GM21381 (cell line): ENCODE measurements around the gene NCAPD3.

Experiments
- ATAC-seq: cut with Tn5 transposase; IDR thresholded peaks from one replicate; pipeline ENCODE4 v1.9.1; 2021; ENCODE audit warnings: mild to moderate bottlenecking, moderate library complexity; ENCODE audit not compliant: unreplicated experiment

Gene NCAPD3

GRCh38 chr11:134170919-134171281 is 52.9 kb downstream of the NCAPD3 start:
- no peak for ATAC-seq

GRCh38 chr11:134170177-134170918 is 53.4 kb downstream of the NCAPD3 start:
- ATAC-seq: no peak

GRCh38 chr11:134164490-134165370 is 59.0 kb downstream of the NCAPD3 start:
- ATAC-seq: no peak

GRCh38 chr11:134159652-134160051 is 64.1 kb downstream of the NCAPD3 start:
- ATAC-seq: no peak

- no peak for ATAC-seq
These were observed 65.7 kb downstream of the NCAPD3 start for GRCh38 chr11:134158023-134158422.

- no peak for ATAC-seq
These were observed 66.3 kb downstream of the NCAPD3 start for GRCh38 chr11:134157451-134157850.

- ATAC-seq: no peak
These were observed 67.6 kb downstream of the NCAPD3 start for GRCh38 chr11:134155946-134156865.

GRCh38 chr11:134155456-134155855 is 68.3 kb downstream of the NCAPD3 start:
- ATAC-seq: no peak

- ATAC-seq: no peak
These were observed 69.3 kb downstream of the NCAPD3 start for GRCh38 chr11:134154441-134154840.

GRCh38 chr11:134153147-134153905 is 70.4 kb downstream of the NCAPD3 start:
- ATAC-seq: no peak

- ATAC-seq: no peak
These were observed 71.1 kb downstream of the NCAPD3 start for GRCh38 chr11:134152696-134153095.

GRCh38 chr11:134151083-134151747 is 72.6 kb downstream of the NCAPD3 start:
- ATAC-seq: no peak

GRCh38 chr11:134150195-134150903 is 73.4 kb downstream of the NCAPD3 start:
- ATAC-seq: no peak

- no peak for ATAC-seq
These were observed 74.4 kb downstream of the NCAPD3 start for GRCh38 chr11:134149371-134149770.

- ATAC-seq: no peak
These were observed 77.2 kb downstream of the NCAPD3 start for GRCh38 chr11:134146598-134146997.

GRCh38 chr11:134145715-134146114 is 78.1 kb downstream of the NCAPD3 start:
- no peak for ATAC-seq

- ATAC-seq: no peak
These were observed 79.0 kb downstream of the NCAPD3 start for GRCh38 chr11:134144744-134145143.

GRCh38 chr11:134143801-134144200 is 80.0 kb downstream of the NCAPD3 start:
- no peak for ATAC-seq

- no peak for ATAC-seq
These were observed 81.2 kb downstream of the NCAPD3 start for GRCh38 chr11:134142536-134142935.
